ENCODE data around the gene ATF4. TPM values are rescaled to one million over a fixed set of nuclear protein-coding genes. Genes with fewer than 3 reads are reported as not detected.

The ATF4 gene
- total RNA-seq, 1 experiment from 2014 or later: 230 TPM

GRCh38 chr22:39489094-39490068 lies 31.0 kb upstream of the ATF4 start:
- POLR2A ChIA-PET (ENCODE audit: unreplicated experiment): no interaction called here
- H3K4me2 ChIP-seq (ENCODE audit: low read length): no peak overlapping the region
- H4K20me1 ChIP-seq (ENCODE audit: low read length): no peaks in the 10 kb centered on the region
- intact Hi-C loops (cut with micrococcal nuclease): loop anchor here (10.0 kb wide), 1 partner anchor 55 kb away; no protein-coding TSS in a partner anchor
- H3K27ac ChIP-seq (ENCODE audit: low read length): no peak overlapping the region
- H3K9ac ChIP-seq (ENCODE audit: low read length): no peak overlapping the region
- ATAC-seq (no peak), DNase-seq (no peak)
- no TSS peak for BruUV-seq (replicated peaks)
- H3K79me2 ChIP-seq (ENCODE audit: low read length): no peaks in the 10 kb centered on the region
- no peak overlapping the region for H3K4me3 ChIP-seq (ENCODE audit: low read length)
- no peaks in the 10 kb centered on the region for H3K27me3 ChIP-seq (ENCODE audit: low read length)
- H3K4me1 ChIP-seq (ENCODE audit: insufficient read depth, low read length): peaks cover 13% of the 10 kb centered on the region
- no peaks in the 10 kb centered on the region for H3K9me3 ChIP-seq (ENCODE audit: low read length)
- CTCF ChIA-PET: no interaction called here
- no peak for TF ChIP-seq CTCF (conservative IDR thresholded peaks at IDR 0.05; ENCODE audit: low read depth, low read length)
- TF ChIP-seq EZH2phosphoT487 (IDR thresholded peaks at IDR 0.05; ENCODE audit: borderline replicate concordance, low read length): no peak
- no peak for TF ChIP-seq EZH2 (IDR thresholded peaks at IDR 0.05; ENCODE audit: low read length, unreplicated experiment)
- no peaks in the 10 kb centered on the region for H3F3A ChIP-seq (ENCODE audit: low read length, unreplicated experiment)
- no peaks in the 10 kb centered on the region for H3K9me2 ChIP-seq (replicated peaks; ENCODE audit: low read length)
- H2AFZ ChIP-seq (ENCODE audit: low read length): no peak overlapping the region
- no peaks in the 10 kb centered on the region for H3K36me3 ChIP-seq (ENCODE audit: low read depth, low read length)

- TF ChIP-seq CTCF (conservative IDR thresholded peaks at IDR 0.05; ENCODE audit: low read depth, low read length) (no peak), EZH2 (IDR thresholded peaks at IDR 0.05; ENCODE audit: low read length, unreplicated experiment) (no peak), EZH2phosphoT487 (IDR thresholded peaks at IDR 0.05; ENCODE audit: borderline replicate concordance, low read length) (no peak)
- H3F3A ChIP-seq (ENCODE audit: low read length, unreplicated experiment): no peaks in the 10 kb centered on the region
- no peaks in the 10 kb centered on the region for H3K36me3 ChIP-seq (ENCODE audit: low read depth, low read length)
- ChIA-PET POLR2A (ENCODE audit: unreplicated experiment) (no interaction called here), CTCF (no interaction called here)
- no peak overlapping the region for H3K27ac ChIP-seq (ENCODE audit: low read length)
- H3K4me2 ChIP-seq (ENCODE audit: low read length): no peak overlapping the region
- H3K27me3 ChIP-seq (ENCODE audit: low read length): no peaks in the 10 kb centered on the region
- H3K9me2 ChIP-seq (replicated peaks; ENCODE audit: low read length): no peaks in the 10 kb centered on the region
- BruUV-seq (replicated peaks): no TSS peak
- H3K79me2 ChIP-seq (ENCODE audit: low read length): no peaks in the 10 kb centered on the region
- ATAC-seq (peak; percentile 92), DNase-seq (peak; percentile 69)
- no peak overlapping the region for H3K9ac ChIP-seq (ENCODE audit: low read length)
- peaks cover 14% of the 10 kb centered on the region for H3K4me1 ChIP-seq (ENCODE audit: insufficient read depth, low read length)
- no peak overlapping the region for H3K4me3 ChIP-seq (ENCODE audit: low read length)
- intact Hi-C loops (cut with micrococcal nuclease): loop anchor here (10.0 kb wide), 1 partner anchor 55 kb away; no protein-coding TSS in a partner anchor
- no peaks in the 10 kb centered on the region for H3K9me3 ChIP-seq (ENCODE audit: low read length)
- no peaks in the 10 kb centered on the region for H4K20me1 ChIP-seq (ENCODE audit: low read length)
- no peak overlapping the region; the same call in 1 of the 2 replicates for H2AFZ ChIP-seq (ENCODE audit: low read length)
These were observed 30.1 kb upstream of the ATF4 start for GRCh38 chr22:39490135-39490798.
